Cardiac muscle cell (in vitro differentiated cells and primary cell): ENCODE measurements around the gene CCDC32. TPM values are rescaled to one million over a fixed set of nuclear protein-coding genes. Genes with fewer than 3 reads are reported as not detected.

Source experiments
- DNase-seq, 2 donors: peaks; one replicate each; pipeline versions ENCODE4 v3.0.0 to v3.0.0-alpha.2; 2010 to 2017; ENCODE audit warnings: low read depth in 1 of 2, low spot score in 1 of 2
- H3K27ac ChIP-seq: fragments of 200-600 bp; sonication (generic); 2 replicates; pipeline ENCODE4 v1.5.1; 2016
- H3K27me3 ChIP-seq: fragments of 200-600 bp; sonication (generic); 2 replicates; pipeline ENCODE4 v1.6.0; 2016; ENCODE audit warnings: control low read depth
- H3K36me3 ChIP-seq: fragments of 200-600 bp; sonication (generic); 2 replicates; pipeline ENCODE4 v1.5.1; 2016; ENCODE audit warnings: control low read depth
- H3K4me1 ChIP-seq: fragments of 200-600 bp; sonication (generic); 2 replicates; pipeline ENCODE4 v1.8.1; 2017; ENCODE audit warnings: low read depth, mild to moderate bottlenecking, mixed run types
- H3K4me3 ChIP-seq: fragments of 200-600 bp; sonication (generic); 2 replicates; pipeline ENCODE4 v1.5.1; 2016; ENCODE audit warnings: mild to moderate bottlenecking
- H3K9me3 ChIP-seq: fragments of 200-600 bp; sonication (generic); 2 replicates; pipeline ENCODE4 v1.5.1; 2017; ENCODE audit warnings: low read depth, mild to moderate bottlenecking, control low read depth
- CTCF ChIP-seq: IDR thresholded peaks from 2 replicates; pipeline ENCODE4 v1.5.1; 2012; ENCODE audit warnings: low read depth, mild to moderate bottlenecking, low read length
- polyA plus RNA-seq: library from polyadenylated mRNA; unstranded; fragments of >200 nt; fragmentation: Nextera tagmentation; extraction: Ambion mirVana; gene quantifications from 2 replicates; pipeline ENCODE4 v1.2.1, GENCODE V29; 2016
- total RNA-seq: library from RNA; depleted of rRNA; stranded (reverse); fragments of >200 nt; gene quantifications from 2 replicates; pipeline ENCODE4 v1.2.3, GENCODE V29; 2016

CCDC32 gene
- total and polyA plus RNA-seq, 2 experiments from 2014 or later = 16.7 to 26.2 TPM

GRCh38 chr15:40555876-40556275 is 9.0 kb downstream of the CCDC32 start:
- no peaks in the 10 kb centered on the region for H3K27me3 ChIP-seq
- no peak overlapping the region for H3K27ac ChIP-seq
- H3K36me3 ChIP-seq = peaks cover 11% of the 10 kb centered on the region
- DNase-seq = no peak
- no peak for TF ChIP-seq CTCF
- peaks cover 4% of the 10 kb centered on the region for H3K4me1 ChIP-seq
- no peak overlapping the region for H3K4me3 ChIP-seq
- H3K9me3 ChIP-seq = no peaks in the 10 kb centered on the region

GRCh38 chr15:40554161-40554525 is 10.7 kb downstream of the CCDC32 start:
- peaks cover 19% of the 10 kb centered on the region for H3K4me1 ChIP-seq
- peaks cover 11% of the 10 kb centered on the region for H3K36me3 ChIP-seq
- no peaks in the 10 kb centered on the region for H3K27me3 ChIP-seq
- peak overlapping the region; percentile 70 for H3K27ac ChIP-seq
- no peak overlapping the region for H3K4me3 ChIP-seq
- no peak for DNase-seq
- no peak for TF ChIP-seq CTCF
- H3K9me3 ChIP-seq = no peaks in the 10 kb centered on the region

- no peak for TF ChIP-seq CTCF
- H3K4me3 ChIP-seq = no peak overlapping the region
- DNase-seq = no peak
- H3K36me3 ChIP-seq = no peaks in the 10 kb centered on the region
- no peaks in the 10 kb centered on the region for H3K9me3 ChIP-seq
- no peaks in the 10 kb centered on the region for H3K27me3 ChIP-seq
- H3K27ac ChIP-seq = peak overlapping the region; percentile 78
- H3K4me1 ChIP-seq = peaks cover 19% of the 10 kb centered on the region
These were observed 14.4 kb downstream of the CCDC32 start for GRCh38 chr15:40550341-40551037.

GRCh38 chr15:40549894-40550293 is 14.9 kb downstream of the CCDC32 start:
- Histone ChIP-seq H3K27me3 (no peaks in the 10 kb centered on the region), H3K9me3 (no peaks in the 10 kb centered on the region), H3K4me3 (no peak overlapping the region), H3K4me1 (peaks cover 19% of the 10 kb centered on the region), H3K27ac (peak overlapping the region; percentile 78), H3K36me3 (no peaks in the 10 kb centered on the region)
- peak in 1 of 2 donors; percentile 64 for DNase-seq
- TF ChIP-seq CTCF = no peak

GRCh38 chr15:40548610-40549009 is 16.2 kb downstream of the CCDC32 start:
- no peak for TF ChIP-seq CTCF
- Histone ChIP-seq H3K27me3 (no peaks in the 10 kb centered on the region), H3K9me3 (no peaks in the 10 kb centered on the region), H3K36me3 (no peaks in the 10 kb centered on the region), H3K27ac (no peak overlapping the region), H3K4me3 (no peak overlapping the region), H3K4me1 (peaks cover 15% of the 10 kb centered on the region)
- no peak for DNase-seq
